GM19239 (cell line): ENCODE results near the gene KCTD17.

Source experiments
- DNase-seq: peaks from one replicate; pipeline ENCODE4 v3.0.0; 2011; ENCODE audit warnings: low spot score; ENCODE audit not compliant: insufficient read length
- FAIRE-seq: peaks from 2 replicates; lab custom pipeline; 2011; peaks lifted over from hg19 to GRCh38; lab: Jason Lieb, UNC

KCTD17 gene, protein sequence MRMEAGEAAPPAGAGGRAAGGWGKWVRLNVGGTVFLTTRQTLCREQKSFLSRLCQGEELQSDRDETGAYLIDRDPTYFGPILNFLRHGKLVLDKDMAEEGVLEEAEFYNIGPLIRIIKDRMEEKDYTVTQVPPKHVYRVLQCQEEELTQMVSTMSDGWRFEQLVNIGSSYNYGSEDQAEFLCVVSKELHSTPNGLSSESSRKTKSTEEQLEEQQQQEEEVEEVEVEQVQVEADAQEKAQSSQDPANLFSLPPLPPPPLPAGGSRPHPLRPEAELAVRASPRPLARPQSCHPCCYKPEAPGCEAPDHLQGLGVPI

GRCh38 chr22:37051391-37052385 lies at the start of gene KCTD17:
Gene KCTD17, plus strand, starts transcription at chr22:37051742. Its CDS starts 19 bp downstream, at chr22:37051761.
- DNase-seq (peak; percentile 94), FAIRE-seq (peak; percentile 77)

- FAIRE-seq (no peak), DNase-seq (no peak)
Measured at GRCh38 chr22:37001826-37002225, 49.7 kb upstream of the KCTD17 start.

DNA sequence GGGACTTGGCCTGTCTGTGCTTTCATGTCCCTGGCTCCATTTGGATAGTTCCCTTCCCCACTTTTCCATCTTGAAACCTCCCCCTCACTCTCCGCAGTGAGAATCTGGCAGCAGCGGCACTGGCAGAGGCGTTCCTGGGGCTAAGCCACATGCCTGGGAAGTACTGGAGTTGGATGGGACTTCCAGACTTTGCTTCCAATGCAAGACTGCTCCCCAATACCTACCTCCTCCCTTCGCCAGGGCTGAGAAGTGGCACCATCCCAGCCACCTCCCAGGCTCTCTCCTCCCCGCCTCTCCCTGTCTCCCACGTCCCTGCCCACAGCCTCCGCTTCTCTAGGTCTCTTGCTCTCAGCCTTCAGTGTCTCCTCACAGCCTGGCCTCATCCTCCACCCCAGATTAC lies 48.9 kb upstream of the KCTD17 start:
- no peak for DNase-seq
- no peak for FAIRE-seq

GRCh38 chr22:37007651-37008050 lies 43.9 kb upstream of the KCTD17 start:
- FAIRE-seq (no peak), DNase-seq (no peak)

GRCh38 chr22:37008365-37008764 lies 43.2 kb upstream of the KCTD17 start:
- no peak for FAIRE-seq
- no peak for DNase-seq

DNA sequence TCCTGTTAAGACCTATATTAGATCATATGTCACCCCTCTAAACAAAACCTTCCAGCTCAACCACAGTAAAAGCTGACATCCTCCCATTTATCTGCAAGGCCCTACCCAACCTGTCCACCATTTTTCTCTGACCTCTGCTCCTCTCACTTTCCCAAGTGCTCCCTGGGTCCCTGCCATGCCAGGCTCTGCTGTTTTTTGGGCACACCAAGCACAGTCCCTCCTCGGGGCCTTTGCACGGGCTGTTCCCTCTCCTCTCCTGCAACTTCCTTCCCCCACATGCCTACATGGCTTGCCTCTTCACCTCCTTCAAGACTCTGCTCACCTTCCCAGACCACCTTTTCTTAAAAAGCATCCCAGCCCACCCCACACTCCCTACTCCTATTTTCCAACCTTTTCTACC lies 42.1 kb upstream of the KCTD17 start:
- FAIRE-seq = no peak
- no peak for DNase-seq

DNA sequence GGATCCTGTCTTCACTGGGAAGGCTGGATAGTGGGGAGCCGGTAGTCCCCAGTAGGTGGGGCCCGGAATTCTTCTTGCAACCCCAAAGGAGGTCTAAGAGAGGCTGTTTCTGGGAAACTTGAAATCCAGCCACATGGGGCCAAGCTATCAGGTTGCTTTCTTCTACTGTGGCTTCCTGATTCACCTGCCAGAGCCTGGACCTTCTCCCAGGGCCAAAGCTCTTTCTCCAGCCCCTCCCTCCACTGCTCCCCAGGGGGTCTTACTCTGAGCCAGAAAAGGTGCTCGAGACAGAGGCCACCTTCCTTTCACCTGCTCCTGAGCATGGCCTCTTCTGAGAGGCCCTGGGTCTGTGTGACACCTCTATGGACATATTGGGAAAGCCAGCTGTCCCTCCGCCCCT lies 41.4 kb upstream of the KCTD17 start:
- no peak for FAIRE-seq
- no peak for DNase-seq

DNA sequence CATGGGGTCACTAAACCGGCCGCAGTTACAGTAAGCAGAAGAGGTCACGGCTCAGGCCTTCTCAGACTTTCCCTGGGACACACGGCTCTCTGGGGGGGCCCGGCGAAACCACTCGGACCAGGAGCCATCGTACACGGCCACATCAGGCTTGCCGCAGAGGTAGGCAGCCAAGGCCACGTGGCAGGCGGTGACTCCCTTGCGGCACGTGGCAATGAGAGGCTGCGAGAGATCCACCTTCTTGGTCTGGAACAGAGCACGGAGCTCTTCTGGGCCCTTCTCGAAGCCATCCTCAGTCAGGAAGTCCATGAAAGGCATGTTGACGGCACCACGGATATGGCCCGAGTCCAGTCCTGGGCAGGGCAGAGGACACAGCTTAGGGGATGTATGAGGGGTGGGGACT lies 40.6 kb upstream of the KCTD17 start:
- FAIRE-seq = no peak
- no peak for DNase-seq

DNA sequence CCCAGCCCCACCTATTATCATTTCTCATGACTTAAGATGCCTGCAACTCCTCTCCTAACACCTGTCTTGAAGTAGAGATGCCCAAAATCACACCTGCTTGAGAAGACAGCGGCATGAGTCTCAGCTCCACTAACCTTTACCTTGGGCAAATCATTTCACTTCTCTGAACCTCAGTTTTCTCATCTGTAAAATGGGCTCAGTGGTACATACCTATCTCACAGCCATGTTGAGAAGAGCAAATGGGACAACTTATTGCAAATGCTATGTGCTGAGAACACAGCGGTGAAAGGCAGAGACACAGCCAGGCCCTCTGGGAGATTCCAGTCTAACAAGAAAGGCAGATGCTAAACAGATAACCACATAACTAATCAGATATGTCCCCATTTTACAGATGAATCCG lies 40.1 kb upstream of the KCTD17 start:
- DNase-seq = no peak
- no peak for FAIRE-seq

- DNase-seq (no peak), FAIRE-seq (no peak)
Measured at GRCh38 chr22:37012262-37012904, 39.2 kb upstream of the KCTD17 start.

DNA sequence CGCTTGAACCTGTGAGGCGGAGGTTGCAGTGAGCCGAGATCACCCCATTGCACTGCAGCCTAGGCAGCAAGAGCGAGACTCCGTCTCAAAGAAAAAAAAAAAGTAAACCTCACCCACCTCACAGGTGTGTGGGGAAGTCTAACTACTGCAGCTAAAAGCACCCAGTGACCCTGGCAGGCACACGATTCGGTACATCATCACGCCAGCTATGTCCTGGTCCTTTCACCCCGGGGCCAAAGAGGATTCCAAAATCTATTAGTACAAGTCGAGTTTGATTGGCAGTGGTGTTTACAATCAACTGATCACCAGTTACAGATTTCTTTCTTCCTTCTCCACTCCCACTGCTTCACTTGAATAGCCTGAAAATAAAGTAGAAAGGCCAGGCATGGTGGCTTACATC lies 38.6 kb upstream of the KCTD17 start:
- FAIRE-seq (no peak), DNase-seq (no peak)

- DNase-seq (no peak), FAIRE-seq (no peak)
Measured at GRCh38 chr22:37014415-37014806, 37.1 kb upstream of the KCTD17 start.

- no peak for FAIRE-seq
- no peak for DNase-seq
Measured at GRCh38 chr22:37014835-37015586, 36.5 kb upstream of the KCTD17 start.

DNA sequence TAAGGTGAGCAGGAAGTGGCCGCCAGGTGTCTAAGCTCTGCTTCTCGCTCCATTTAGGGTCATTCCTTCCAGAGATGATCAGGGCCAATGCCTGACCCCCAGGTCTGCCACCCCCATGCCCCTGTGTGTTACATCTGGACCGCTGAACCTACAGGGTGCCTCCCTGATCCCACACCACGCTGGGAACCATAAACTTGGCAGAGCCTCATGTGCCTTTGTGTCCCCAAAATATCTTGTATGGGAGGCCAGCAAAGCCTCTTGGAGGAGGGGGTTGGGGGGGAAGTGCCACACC lies 36.0 kb upstream of the KCTD17 start:
- DNase-seq = no peak
- FAIRE-seq = no peak

DNA sequence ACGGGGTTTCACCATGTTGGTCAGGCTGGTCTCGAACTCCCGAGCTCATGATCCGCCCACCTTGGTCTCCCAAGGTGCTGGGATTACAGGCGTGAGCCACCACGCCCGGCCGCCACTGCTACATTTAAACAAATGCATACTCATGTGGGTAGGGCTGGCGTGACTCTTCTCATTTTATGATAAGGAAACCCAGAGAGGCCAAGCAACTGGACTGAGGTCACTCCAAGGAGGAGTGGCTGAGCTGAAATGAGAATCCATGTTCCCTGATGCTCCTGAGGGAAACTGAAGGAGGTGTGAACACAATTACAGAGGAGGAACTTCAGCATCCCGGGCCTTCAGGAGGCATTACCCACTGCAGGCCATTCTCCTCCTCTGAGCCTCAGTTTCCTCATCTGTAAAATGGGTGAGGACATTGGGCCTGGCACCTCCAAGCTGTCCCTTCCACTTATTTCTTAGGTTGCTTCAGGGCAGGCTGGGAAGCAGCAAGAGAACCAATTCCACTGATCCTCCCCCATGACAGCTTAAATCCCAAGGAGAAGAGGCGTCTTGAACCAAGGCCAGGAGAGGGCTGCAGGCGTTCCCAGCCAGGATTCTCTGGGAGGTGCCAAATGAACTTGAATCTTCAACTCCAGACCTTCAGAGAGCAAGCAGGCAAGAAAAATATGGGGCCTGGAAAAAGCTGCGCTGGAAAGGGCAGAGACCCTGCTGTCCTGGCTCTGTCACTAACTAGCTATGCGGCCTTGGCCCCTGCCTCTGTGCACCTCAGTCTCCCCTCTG lies 35.2 kb upstream of the KCTD17 start:
- FAIRE-seq (no peak), DNase-seq (no peak)

DNA sequence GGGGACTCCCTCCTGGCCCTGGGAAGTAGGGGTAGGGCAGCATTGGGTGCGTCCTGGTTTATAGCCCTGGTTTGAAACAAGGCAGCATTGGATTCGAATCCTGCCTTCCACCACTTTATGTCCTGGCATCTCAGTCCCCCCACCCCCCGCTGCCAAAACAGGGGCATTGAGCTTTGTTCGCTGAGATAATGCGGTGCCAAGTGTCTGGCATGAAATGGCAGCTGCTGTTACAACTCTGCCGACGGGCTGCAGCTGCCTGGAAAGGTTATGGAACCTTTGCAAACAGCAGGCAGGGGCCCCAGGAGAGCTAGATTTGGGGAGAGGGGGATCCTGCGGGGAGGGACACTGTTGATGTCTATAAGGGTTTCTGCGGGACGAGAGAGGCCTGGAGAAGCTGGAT lies 34.2 kb upstream of the KCTD17 start:
- DNase-seq (no peak), FAIRE-seq (no peak)

DNA sequence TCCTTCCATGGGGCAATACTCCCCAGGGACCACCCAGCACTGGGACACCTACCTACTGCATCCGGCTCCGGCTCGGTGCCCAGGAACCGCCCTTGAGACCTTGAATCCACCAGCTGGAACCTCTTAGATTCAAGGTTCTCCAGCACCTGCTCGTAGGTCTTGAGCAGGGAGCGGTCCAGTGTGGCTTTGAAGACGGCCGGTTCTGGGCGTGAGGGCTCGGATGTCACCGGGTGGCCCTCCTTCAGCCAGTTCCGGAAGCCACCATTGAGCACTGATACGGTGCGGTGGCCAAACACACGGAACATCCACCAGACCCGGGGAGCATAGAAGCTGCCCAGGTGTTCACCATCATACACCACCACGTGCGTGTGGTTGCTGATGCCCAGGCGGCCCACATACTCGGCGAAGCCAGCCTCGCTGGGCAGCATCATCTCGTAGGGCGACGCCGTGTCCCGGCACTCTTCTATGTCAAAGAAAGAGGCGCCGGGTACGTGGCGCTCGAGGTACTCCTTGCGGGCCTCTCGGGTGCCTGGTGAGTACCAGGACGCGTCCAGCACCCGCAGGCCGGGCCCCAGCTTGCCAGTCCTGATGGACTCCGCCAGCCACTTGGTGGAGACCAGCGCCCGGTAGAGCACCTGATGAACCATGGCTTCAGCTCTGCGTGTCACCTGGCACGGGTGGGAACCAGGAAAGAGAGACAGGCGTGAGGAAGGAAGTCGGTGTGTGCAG lies 33.3 kb upstream of the KCTD17 start:
- FAIRE-seq (no peak), DNase-seq (no peak)

- DNase-seq = no peak
- FAIRE-seq = no peak
Measured at GRCh38 chr22:37018815-37019308, 32.7 kb upstream of the KCTD17 start.
